ENCODE data around the gene IGSF9B. TPM values are rescaled to one million over a fixed set of nuclear protein-coding genes. Genes with fewer than 3 reads are reported as not detected.

Gene IGSF9B
- total RNA-seq, 4 donors from 2014 or later: 5.2 to 14.5 (median 8.0) TPM

GRCh38 chr11:133987171-133987570 is 30.4 kb upstream of the IGSF9B start:
- DNase-seq (ENCODE audit: low spot score in 2 of 2): no peak
- 86 to 93% methylated on average over 8 of the region's 8 CpGs for WGBS, 2 donors
- intact Hi-C loops (cut with DNase I; ENCODE audit: low total_unique reads): no loop called here
- TF ChIP-seq CTCF (IDR thresholded peaks at IDR 0.05): no peak
- TF ChIP-seq POLR2A (IDR thresholded peaks at IDR 0.05): no peak
- H3K4me3 ChIP-seq (ENCODE audit: low read depth, poor library complexity, severe bottlenecking): no peak overlapping the region

- no peak overlapping the region for H3K4me3 ChIP-seq (ENCODE audit: low read depth, poor library complexity, severe bottlenecking)
- intact Hi-C loops (cut with DNase I; ENCODE audit: low total_unique reads): no loop called here
- TF ChIP-seq CTCF (IDR thresholded peaks at IDR 0.05) (no peak), POLR2A (IDR thresholded peaks at IDR 0.05) (no peak)
- WGBS, 2 donors: 83 to 86% methylated on average over 15 of the region's 15 CpGs
- DNase-seq (ENCODE audit: low spot score in 2 of 2): no peak
These were observed 29.5 kb upstream of the IGSF9B start for GRCh38 chr11:133985981-133986944.

- no peak for DNase-seq (ENCODE audit: low spot score in 2 of 2)
- no peak overlapping the region for H3K4me3 ChIP-seq (ENCODE audit: low read depth, poor library complexity, severe bottlenecking)
- no peak for TF ChIP-seq CTCF (IDR thresholded peaks at IDR 0.05)
- 78 to 79% methylated on average over 9 of the region's 9 CpGs for WGBS, 2 donors
- intact Hi-C loops (cut with DNase I; ENCODE audit: low total_unique reads): no loop called here
These were observed 28.1 kb upstream of the IGSF9B start for GRCh38 chr11:133984828-133985227.

- WGBS, 2 donors: 78 to 88% methylated on average over 23 to 25 of the region's 28 CpGs
- TF ChIP-seq POLR2A (IDR thresholded peaks at IDR 0.05): no peak
- TF ChIP-seq CTCF (IDR thresholded peaks at IDR 0.05): no peak
- intact Hi-C loops (cut with DNase I; ENCODE audit: low total_unique reads): no loop called here
- no peak for DNase-seq (ENCODE audit: low spot score in 2 of 2)
- no peak overlapping the region for H3K4me3 ChIP-seq (ENCODE audit: low read depth, poor library complexity, severe bottlenecking)
These were observed 27.0 kb upstream of the IGSF9B start for GRCh38 chr11:133983660-133984316.

- intact Hi-C loops (cut with DNase I; ENCODE audit: low total_unique reads): no loop called here
- DNase-seq (ENCODE audit: low spot score in 2 of 2): no peak
- no peak overlapping the region for H3K4me3 ChIP-seq (ENCODE audit: low read depth, poor library complexity, severe bottlenecking)
- TF ChIP-seq CTCF (IDR thresholded peaks at IDR 0.05) (no peak), POLR2A (IDR thresholded peaks at IDR 0.05) (no peak)
- 90 to 91% methylated on average over 12 of the region's 12 CpGs for WGBS, 2 donors
These were observed 26.1 kb upstream of the IGSF9B start for GRCh38 chr11:133982876-133983275.

All from lower leg skin (tissue), 4 donors.